ENCODE data around the gene RNF126.

Gene RNF126

GRCh38 chr19:648904-649801 is 13.9 kb downstream of the RNF126 start:
- ChIA-PET CTCF (no interaction called here), POLR2A (no interaction called here)
- no peak for DNase-seq (ENCODE audit: extremely low spot score)
- no peak for TF ChIP-seq FOXK2 (IDR thresholded peaks at IDR 0.05)
- TF ChIP-seq ARNT (IDR thresholded peaks at IDR 0.05), result no peak
- no peak for TF ChIP-seq NFRKB (IDR thresholded peaks at IDR 0.05)
- TF ChIP-seq CTBP1 (IDR thresholded peaks at IDR 0.05; ENCODE audit: borderline replicate concordance), result no peak
- no peak for TF ChIP-seq ELF4 (IDR thresholded peaks at IDR 0.05)
- no peak for TF ChIP-seq SUZ12 (IDR thresholded peaks at IDR 0.05)
- TF ChIP-seq PKNOX1 (IDR thresholded peaks at IDR 0.05), result no peak
- TF ChIP-seq ZNF384 (IDR thresholded peaks at IDR 0.05), result no peak
- no peak for TF ChIP-seq LEF1 (IDR thresholded peaks at IDR 0.05; ENCODE audit: borderline replicate concordance)
- TF ChIP-seq FOXM1 (IDR thresholded peaks at IDR 0.05; ENCODE audit: borderline replicate concordance), result no peak
- TF ChIP-seq L3MBTL2 (conservative IDR thresholded peaks at IDR 0.05), result no peak
- no peak for TF ChIP-seq TARDBP (IDR thresholded peaks at IDR 0.05)
- no peak for TF ChIP-seq BHLHE40 (IDR thresholded peaks at IDR 0.05; ENCODE audit: borderline replicate concordance)
- TF ChIP-seq SP1 (IDR thresholded peaks at IDR 0.05), result no peak

GRCh38 chr19:648305-648704 is 14.7 kb downstream of the RNF126 start:
- POLR2A ChIA-PET, result no interaction called here
- no peak for DNase-seq (ENCODE audit: extremely low spot score)
- no peak for TF ChIP-seq ARNT (IDR thresholded peaks at IDR 0.05)
- no peak for TF ChIP-seq LEF1 (IDR thresholded peaks at IDR 0.05; ENCODE audit: borderline replicate concordance)
- no peak for TF ChIP-seq L3MBTL2 (conservative IDR thresholded peaks at IDR 0.05)
- no peak for TF ChIP-seq FOXK2 (IDR thresholded peaks at IDR 0.05)
- TF ChIP-seq CTBP1 (IDR thresholded peaks at IDR 0.05; ENCODE audit: borderline replicate concordance), result no peak
- no peak for TF ChIP-seq FOXA1 (IDR thresholded peaks at IDR 0.05)
- no peak for TF ChIP-seq PKNOX1 (IDR thresholded peaks at IDR 0.05)
- no peak for TF ChIP-seq ZNF384 (IDR thresholded peaks at IDR 0.05)
- no peak for TF ChIP-seq ELF4 (IDR thresholded peaks at IDR 0.05)
- no peak for TF ChIP-seq FOXM1 (IDR thresholded peaks at IDR 0.05; ENCODE audit: borderline replicate concordance)
- CTCF ChIA-PET, result no interaction called here

- CTCF ChIA-PET, result no interaction called here
- POLR2A ChIA-PET, result no interaction called here
- no peak for DNase-seq (ENCODE audit: extremely low spot score)
- TF ChIP-seq BHLHE40 (IDR thresholded peaks at IDR 0.05; ENCODE audit: borderline replicate concordance), result no peak
- no peak for TF ChIP-seq FOXK2 (IDR thresholded peaks at IDR 0.05)
- no peak for TF ChIP-seq TARDBP (IDR thresholded peaks at IDR 0.05)
- TF ChIP-seq PKNOX1 (IDR thresholded peaks at IDR 0.05), result no peak
- no peak for TF ChIP-seq FOXA1 (IDR thresholded peaks at IDR 0.05)
- no peak for TF ChIP-seq SUZ12 (IDR thresholded peaks at IDR 0.05)
- TF ChIP-seq ELF4 (IDR thresholded peaks at IDR 0.05), result no peak
- TF ChIP-seq FOXM1 (IDR thresholded peaks at IDR 0.05; ENCODE audit: borderline replicate concordance), result no peak
- TF ChIP-seq ZNF384 (IDR thresholded peaks at IDR 0.05), result no peak
- no peak for TF ChIP-seq SP1 (IDR thresholded peaks at IDR 0.05)
- no peak for TF ChIP-seq LEF1 (IDR thresholded peaks at IDR 0.05; ENCODE audit: borderline replicate concordance)
These were observed 15.3 kb downstream of the RNF126 start for GRCh38 chr19:647566-648284.

GRCh38 chr19:646779-647565 is 16.0 kb downstream of the RNF126 start:
- DNase-seq (ENCODE audit: extremely low spot score), result no peak
- POLR2A ChIA-PET, result no interaction called here
- TF ChIP-seq FOXK2 (IDR thresholded peaks at IDR 0.05) (no peak), SP1 (IDR thresholded peaks at IDR 0.05) (no peak), CTBP1 (IDR thresholded peaks at IDR 0.05; ENCODE audit: borderline replicate concordance) (no peak), HDGF (IDR thresholded peaks at IDR 0.05; ENCODE audit: borderline replicate concordance) (no peak), ZNF384 (IDR thresholded peaks at IDR 0.05) (no peak), L3MBTL2 (conservative IDR thresholded peaks at IDR 0.05) (no peak), TARDBP (IDR thresholded peaks at IDR 0.05) (no peak), SUZ12 (IDR thresholded peaks at IDR 0.05) (no peak)
- CTCF ChIA-PET, result no interaction called here

GRCh38 chr19:645912-646778 is 16.9 kb downstream of the RNF126 start:
- DNase-seq (ENCODE audit: extremely low spot score), result no peak
- ChIA-PET POLR2A (no interaction called here), CTCF (no interaction called here)
- TF ChIP-seq PKNOX1 (IDR thresholded peaks at IDR 0.05) (no peak), FOXA1 (IDR thresholded peaks at IDR 0.05) (no peak), BHLHE40 (IDR thresholded peaks at IDR 0.05; ENCODE audit: borderline replicate concordance) (no peak), NFRKB (IDR thresholded peaks at IDR 0.05) (no peak), TARDBP (IDR thresholded peaks at IDR 0.05) (no peak), LEF1 (IDR thresholded peaks at IDR 0.05; ENCODE audit: borderline replicate concordance) (no peak), ELF4 (IDR thresholded peaks at IDR 0.05) (no peak), ARNT (IDR thresholded peaks at IDR 0.05) (no peak), SUZ12 (IDR thresholded peaks at IDR 0.05) (no peak), CTBP1 (IDR thresholded peaks at IDR 0.05; ENCODE audit: borderline replicate concordance) (no peak), L3MBTL2 (conservative IDR thresholded peaks at IDR 0.05) (no peak), FOXK2 (IDR thresholded peaks at IDR 0.05) (no peak), HDGF (IDR thresholded peaks at IDR 0.05; ENCODE audit: borderline replicate concordance) (no peak), SP1 (IDR thresholded peaks at IDR 0.05) (no peak), ZNF384 (IDR thresholded peaks at IDR 0.05) (no peak)
